ENCODE results near the gene OR6C68. TPM values are rescaled to one million over a fixed set of nuclear protein-coding genes. Genes with fewer than 3 reads are reported as not detected.
"Not testable (repeated sequence)": the region's sequence is repeated elsewhere in the genome, so short reads cannot be mapped to it uniquely, and the experiment has no call there.

The OR6C68 gene
- total RNA-seq, 1 experiment from 2014 or later: not detected

DNA sequence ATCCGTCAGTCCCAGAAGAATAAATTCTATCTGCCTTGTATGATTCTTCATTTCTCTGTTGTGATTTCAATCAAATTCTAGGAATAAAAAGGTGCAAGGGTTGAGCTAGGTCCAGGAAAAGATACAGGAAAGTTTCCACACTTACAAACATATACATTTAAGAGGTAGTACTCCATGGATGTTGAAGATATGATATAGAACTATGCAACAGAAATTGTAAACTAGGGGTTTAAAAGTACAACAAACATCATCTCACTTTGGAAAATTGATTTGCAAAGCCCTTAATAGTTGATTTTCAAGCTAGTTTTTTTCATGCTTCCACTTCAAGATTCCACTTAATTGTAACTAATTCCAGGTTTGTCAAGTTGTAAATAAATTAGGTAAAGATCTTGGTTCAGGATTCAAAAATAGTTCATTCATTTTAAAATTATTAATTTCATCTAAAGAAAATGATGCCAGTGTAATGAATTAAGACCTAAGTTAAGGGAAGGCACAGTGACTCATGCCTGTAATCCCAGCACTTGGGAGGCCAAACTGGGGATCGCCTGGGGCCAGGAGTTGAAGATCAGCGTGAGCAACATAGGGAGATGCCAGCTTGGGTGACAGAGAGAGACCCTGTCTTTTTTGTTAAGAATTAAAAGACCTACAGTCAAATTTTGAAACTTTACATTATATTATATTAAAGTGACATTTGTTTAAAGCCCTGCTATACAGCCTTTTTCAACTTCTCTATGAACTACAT, 21.9 kb upstream of the OR6C68 start, which contains the start of gene OR6C70:
Gene OR6C70, minus strand, starts transcription at position 51 of the 742 bp plus-strand sequence. Its CDS starts 0 bp downstream, at position 51.
- Histone ChIP-seq H3K9ac (ENCODE audit: low read length) (no peak within 1 kb of the TSS), H2AFZ (ENCODE audit: low read length) (no peak within 1 kb of the TSS), H3K36me3 (ENCODE audit: insufficient read depth, low read length) (no peaks in the 10 kb centered on the region), H3K4me3 (ENCODE audit: low read length) (no peak within 1 kb of the TSS), H3K9me3 (ENCODE audit: low read length) (no peaks in the 10 kb centered on the region), H3K4me1 (ENCODE audit: low read length) (peaks cover 9% of the 10 kb centered on the region), H3K27ac (ENCODE audit: low read length) (no peak within 1 kb of the TSS), H3K4me2 (ENCODE audit: low read depth, low read length, poor library complexity, severe bottlenecking) (no peak within 1 kb of the TSS), H4K20me1 (ENCODE audit: insufficient read depth, low read depth, low read length) (no peaks in the 10 kb centered on the region), H3K27me3 (ENCODE audit: low read length) (no peaks in the 10 kb centered on the region), H3K9me2 (replicated peaks; ENCODE audit: insufficient read depth, low read length) (no peaks in the 10 kb centered on the region), H3K79me2 (ENCODE audit: low read length) (no peaks in the 10 kb centered on the region)
- DNase-seq: no peak

GRCh38 chr12:55472264-55472663, 19.9 kb upstream of the OR6C68 start:
- Histone ChIP-seq H3K36me3 (ENCODE audit: insufficient read depth, low read length) (no peaks in the 10 kb centered on the region), H3K9me2 (replicated peaks; ENCODE audit: insufficient read depth, low read length) (no peaks in the 10 kb centered on the region), H2AFZ (ENCODE audit: low read length) (no peak overlapping the region), H4K20me1 (ENCODE audit: insufficient read depth, low read depth, low read length) (no peaks in the 10 kb centered on the region), H3K4me3 (ENCODE audit: low read length) (no peak overlapping the region), H3K4me2 (ENCODE audit: low read depth, low read length, poor library complexity, severe bottlenecking) (no peak overlapping the region), H3K9ac (ENCODE audit: low read length) (no peak overlapping the region), H3K79me2 (ENCODE audit: low read length) (no peaks in the 10 kb centered on the region), H3K9me3 (ENCODE audit: low read length) (no peaks in the 10 kb centered on the region), H3K27ac (ENCODE audit: low read length) (no peak overlapping the region), H3K4me1 (ENCODE audit: low read length) (peaks cover 9% of the 10 kb centered on the region), H3K27me3 (ENCODE audit: low read length) (no peaks in the 10 kb centered on the region)
- no peak for DNase-seq

GRCh38 chr12:55479136-55479535, 13.0 kb upstream of the OR6C68 start:
- H3K4me1 ChIP-seq (ENCODE audit: low read length); H2AFZ ChIP-seq (ENCODE audit: low read length); H3K9me3 ChIP-seq (ENCODE audit: low read length); H3K4me3 ChIP-seq (ENCODE audit: low read length); H4K20me1 ChIP-seq (ENCODE audit: insufficient read depth, low read depth, low read length); H3K27ac ChIP-seq (ENCODE audit: low read length); H3K36me3 ChIP-seq (ENCODE audit: insufficient read depth, low read length); H3K79me2 ChIP-seq (ENCODE audit: low read length); H3K4me2 ChIP-seq (ENCODE audit: low read depth, low read length, poor library complexity, severe bottlenecking); H3K27me3 ChIP-seq (ENCODE audit: low read length); H3K9ac ChIP-seq (ENCODE audit: low read length); DNase-seq; H3K9me2 ChIP-seq (replicated peaks; ENCODE audit: insufficient read depth, low read length): not testable (repeated sequence)

GRCh38 chr12:55484284-55484683, 7.9 kb upstream of the OR6C68 start:
- H3K4me2 ChIP-seq (ENCODE audit: low read depth, low read length, poor library complexity, severe bottlenecking); H3K9ac ChIP-seq (ENCODE audit: low read length); H3K4me3 ChIP-seq (ENCODE audit: low read length); H3K36me3 ChIP-seq (ENCODE audit: insufficient read depth, low read length); H3K9me2 ChIP-seq (replicated peaks; ENCODE audit: insufficient read depth, low read length); H4K20me1 ChIP-seq (ENCODE audit: insufficient read depth, low read depth, low read length); DNase-seq; H3K27me3 ChIP-seq (ENCODE audit: low read length); H3K9me3 ChIP-seq (ENCODE audit: low read length); H2AFZ ChIP-seq (ENCODE audit: low read length); H3K4me1 ChIP-seq (ENCODE audit: low read length); H3K79me2 ChIP-seq (ENCODE audit: low read length); H3K27ac ChIP-seq (ENCODE audit: low read length): not testable (repeated sequence)

GRCh38 chr12:55495490-55495889, 3.3 kb downstream of the OR6C68 start:
- no peaks in the 10 kb centered on the region for H3K4me1 ChIP-seq (ENCODE audit: low read length)
- no peak for DNase-seq
- no peak overlapping the region for H2AFZ ChIP-seq (ENCODE audit: low read length)
- no peaks in the 10 kb centered on the region for H3K79me2 ChIP-seq (ENCODE audit: low read length)
- no peak overlapping the region for H3K9ac ChIP-seq (ENCODE audit: low read length)
- no peaks in the 10 kb centered on the region for H3K27me3 ChIP-seq (ENCODE audit: low read length)
- no peaks in the 10 kb centered on the region for H3K9me2 ChIP-seq (replicated peaks; ENCODE audit: insufficient read depth, low read length)
- no peak overlapping the region for H3K27ac ChIP-seq (ENCODE audit: low read length)
- H4K20me1 ChIP-seq (ENCODE audit: insufficient read depth, low read depth, low read length): no peaks in the 10 kb centered on the region
- no peaks in the 10 kb centered on the region for H3K36me3 ChIP-seq (ENCODE audit: insufficient read depth, low read length)
- H3K4me2 ChIP-seq (ENCODE audit: low read depth, low read length, poor library complexity, severe bottlenecking): no peak overlapping the region
- H3K4me3 ChIP-seq (ENCODE audit: low read length): no peak overlapping the region
- no peaks in the 10 kb centered on the region for H3K9me3 ChIP-seq (ENCODE audit: low read length)

- Histone ChIP-seq H3K9me2 (replicated peaks; ENCODE audit: insufficient read depth, low read length) (no peaks in the 10 kb centered on the region), H3K4me1 (ENCODE audit: low read length) (no peaks in the 10 kb centered on the region), H4K20me1 (ENCODE audit: insufficient read depth, low read depth, low read length) (no peaks in the 10 kb centered on the region), H3K4me2 (ENCODE audit: low read depth, low read length, poor library complexity, severe bottlenecking) (no peak overlapping the region), H3K9me3 (ENCODE audit: low read length) (no peaks in the 10 kb centered on the region), H3K27me3 (ENCODE audit: low read length) (no peaks in the 10 kb centered on the region), H3K36me3 (ENCODE audit: insufficient read depth, low read length) (no peaks in the 10 kb centered on the region), H3K79me2 (ENCODE audit: low read length) (no peaks in the 10 kb centered on the region), H3K27ac (ENCODE audit: low read length) (no peak overlapping the region), H3K9ac (ENCODE audit: low read length) (no peak overlapping the region), H3K4me3 (ENCODE audit: low read length) (no peak overlapping the region), H2AFZ (ENCODE audit: low read length) (no peak overlapping the region)
- no peak for DNase-seq
Measured at GRCh38 chr12:55499231-55499630, 7.1 kb downstream of the OR6C68 start.

DNA sequence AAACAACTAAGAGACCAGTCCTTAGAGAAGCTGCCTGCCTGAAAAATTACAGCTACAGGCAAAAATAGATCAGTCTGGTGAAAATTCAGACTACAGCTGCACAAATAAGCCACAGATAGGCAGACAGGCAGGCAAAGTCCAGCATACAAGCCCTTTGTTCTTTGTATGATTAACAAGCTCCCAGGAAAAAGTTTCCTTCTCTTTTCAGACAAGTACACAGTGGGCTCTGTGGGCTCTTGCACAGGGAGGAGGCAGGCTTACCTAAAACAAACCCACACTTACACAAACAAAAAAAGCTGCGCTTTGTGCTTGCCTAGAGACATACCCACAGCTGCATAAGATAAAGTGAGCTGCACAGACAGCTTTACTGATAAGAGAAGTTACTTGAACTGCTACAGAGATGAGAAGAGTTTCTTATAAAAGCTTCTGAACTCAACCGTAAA, 7.7 kb downstream of the OR6C68 start:
- no peaks in the 10 kb centered on the region for H3K9me3 ChIP-seq (ENCODE audit: low read length)
- no peaks in the 10 kb centered on the region for H3K36me3 ChIP-seq (ENCODE audit: insufficient read depth, low read length)
- no peak for DNase-seq
- no peak overlapping the region for H3K27ac ChIP-seq (ENCODE audit: low read length)
- no peaks in the 10 kb centered on the region for H3K9me2 ChIP-seq (replicated peaks; ENCODE audit: insufficient read depth, low read length)
- no peaks in the 10 kb centered on the region for H3K79me2 ChIP-seq (ENCODE audit: low read length)
- H2AFZ ChIP-seq (ENCODE audit: low read length): no peak overlapping the region
- no peaks in the 10 kb centered on the region for H3K4me1 ChIP-seq (ENCODE audit: low read length)
- H3K4me3 ChIP-seq (ENCODE audit: low read length): no peak overlapping the region
- no peak overlapping the region for H3K4me2 ChIP-seq (ENCODE audit: low read depth, low read length, poor library complexity, severe bottlenecking)
- H4K20me1 ChIP-seq (ENCODE audit: insufficient read depth, low read depth, low read length): no peaks in the 10 kb centered on the region
- H3K9ac ChIP-seq (ENCODE audit: low read length): no peak overlapping the region
- no peaks in the 10 kb centered on the region for H3K27me3 ChIP-seq (ENCODE audit: low read length)

DNA sequence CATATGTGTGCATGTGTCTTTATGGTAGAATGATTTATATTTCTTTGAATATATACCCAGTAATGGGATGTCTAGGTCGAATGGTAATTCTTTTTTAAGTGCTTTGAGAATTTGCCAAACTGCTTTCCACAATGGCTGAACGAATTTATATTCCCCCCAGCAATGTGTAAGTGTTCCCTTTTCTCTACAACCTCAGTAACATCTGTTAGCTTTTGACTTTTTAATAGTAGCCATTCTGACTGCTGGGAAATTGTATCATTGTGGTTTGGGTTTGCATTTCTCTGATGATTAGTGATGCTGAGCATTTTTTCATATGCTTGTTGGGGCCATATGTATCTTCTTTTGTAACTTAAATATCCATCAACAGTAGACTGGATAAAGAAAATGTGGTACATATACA, 9.4 kb downstream of the OR6C68 start:
- H3K4me2 ChIP-seq (ENCODE audit: low read depth, low read length, poor library complexity, severe bottlenecking): no peak overlapping the region

More for the DNA sequence above, 9.4 kb downstream of the OR6C68 start:
- Histone ChIP-seq H3K9ac (ENCODE audit: low read length) (no peak overlapping the region), H3K27ac (ENCODE audit: low read length) (no peak overlapping the region), H3K79me2 (ENCODE audit: low read length) (no peaks in the 10 kb centered on the region), H3K4me1 (ENCODE audit: low read length) (no peaks in the 10 kb centered on the region), H3K9me2 (replicated peaks; ENCODE audit: insufficient read depth, low read length) (no peaks in the 10 kb centered on the region), H3K27me3 (ENCODE audit: low read length) (no peaks in the 10 kb centered on the region), H2AFZ (ENCODE audit: low read length) (no peak overlapping the region), H4K20me1 (ENCODE audit: insufficient read depth, low read depth, low read length) (no peaks in the 10 kb centered on the region), H3K4me3 (ENCODE audit: low read length) (no peak overlapping the region), H3K9me3 (ENCODE audit: low read length) (no peaks in the 10 kb centered on the region), H3K36me3 (ENCODE audit: insufficient read depth, low read length) (no peaks in the 10 kb centered on the region)
- no peak for DNase-seq

All from Karpas-422 (cell line).